HAP-1 (cell line): Measurements from ENCODE around the gene CHN2.

ENCODE experiments used
- DNase-seq, 2 experiments: peaks; one replicate each; pipeline ENCODE4 v3.0.0-alpha.2; 2016 to 2020; ENCODE audit warnings: low spot score in 2 of 2
- H3K27me3 ChIP-seq: fragments of 250-450 bp; sonication (Bioruptor Pico); 2 replicates; pipeline ENCODE4 v1.5.1; 2020; ENCODE audit warnings: low read depth, mild to moderate bottlenecking, moderate library complexity
- H3K36me3 ChIP-seq: fragments of 250-450 bp; sonication (Bioruptor Pico); replicated peaks from 2 replicates; pipeline ENCODE4 v1.5.1; 2020; ENCODE audit warnings: mild to moderate bottlenecking
- H3K4me1 ChIP-seq: fragments of 250-450 bp; sonication (Bioruptor Pico); 2 replicates; pipeline ENCODE4 v1.5.1; 2020; ENCODE audit warnings: mild to moderate bottlenecking
- H3K4me3 ChIP-seq: fragments of 250-450 bp; sonication (Bioruptor Pico); 2 replicates; pipeline ENCODE4 v1.5.1; 2020; ENCODE audit warnings: mild to moderate bottlenecking, moderate library complexity
- H3K9me3 ChIP-seq: fragments of 250-450 bp; sonication (Bioruptor Pico); 2 replicates; pipeline ENCODE4 v1.5.1; 2020; ENCODE audit warnings: mild to moderate bottlenecking, moderate library complexity
- in situ Hi-C: fragments of 300-500 bp; cut with MboI; formaldehyde crosslinking; loops from 3 replicates; pipeline ENCODE4 v1.14.3; 2020; ENCODE audit warnings: low sequenced_read_pairs, inconsistent platforms, mixed read lengths

The CHN2 gene

DNA sequence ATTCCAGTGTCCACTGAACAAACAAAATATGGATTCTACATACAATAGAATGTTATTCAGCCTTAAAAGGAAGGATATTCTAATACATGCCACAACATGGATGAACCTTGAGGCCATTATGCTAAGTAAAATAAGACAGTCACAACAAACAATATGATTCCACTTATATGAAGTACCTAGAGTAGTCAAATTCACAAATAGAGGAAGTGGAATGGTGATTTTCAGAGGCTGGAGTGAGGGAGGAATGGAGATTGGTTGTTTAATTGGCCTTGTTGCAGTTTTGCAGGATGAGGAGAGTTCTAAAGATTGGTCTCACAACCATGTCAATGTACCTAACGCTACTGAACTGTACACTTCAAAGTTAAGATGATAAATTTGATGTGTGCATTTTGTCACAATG lies 119.6 kb downstream of the CHN2 start:
- in situ Hi-C loops = no loop called here
- DNase-seq = no peak
- Histone ChIP-seq H3K36me3 (no peaks in the 10 kb centered on the region), H3K4me3 (no peak overlapping the region), H3K9me3 (no peaks in the 10 kb centered on the region), H3K4me1 (no peaks in the 10 kb centered on the region), H3K27me3 (peaks cover 8% of the 10 kb centered on the region)

GRCh38 chr7:29315122-29315891 lies 120.7 kb downstream of the CHN2 start:
- Histone ChIP-seq H3K4me3 (no peak overlapping the region), H3K27me3 (peaks cover 8% of the 10 kb centered on the region), H3K4me1 (no peaks in the 10 kb centered on the region), H3K36me3 (no peaks in the 10 kb centered on the region), H3K9me3 (no peaks in the 10 kb centered on the region)
- in situ Hi-C loops = no loop called here
- no peak for DNase-seq

DNA sequence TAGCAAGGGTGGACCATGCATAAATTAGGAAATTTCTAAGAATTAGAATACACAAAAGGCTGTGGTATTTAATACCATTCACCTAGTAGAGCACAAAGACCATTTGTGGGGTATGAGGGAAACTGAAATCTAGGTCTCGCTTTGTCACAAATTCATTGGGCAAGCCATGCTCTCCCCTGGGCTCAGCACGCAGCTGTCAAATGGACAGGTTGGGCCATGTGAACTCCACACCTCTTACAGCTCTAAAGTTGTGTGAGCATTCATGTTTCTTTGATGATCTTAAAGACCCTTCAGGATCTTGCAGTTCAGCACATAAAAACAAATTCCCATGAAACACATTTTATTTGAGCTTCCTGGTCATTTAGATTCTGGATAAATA lies 121.3 kb downstream of the CHN2 start:
- in situ Hi-C loops = no loop called here
- no peaks in the 10 kb centered on the region for H3K36me3 ChIP-seq
- no peak for DNase-seq
- H3K9me3 ChIP-seq = no peaks in the 10 kb centered on the region; the same call in 1 of the 2 replicates
- H3K27me3 ChIP-seq = peaks cover 8% of the 10 kb centered on the region
- H3K4me3 ChIP-seq = no peak overlapping the region
- no peaks in the 10 kb centered on the region for H3K4me1 ChIP-seq

GRCh38 chr7:29316926-29317325 lies 122.4 kb downstream of the CHN2 start:
- in situ Hi-C loops = no loop called here
- no peaks in the 10 kb centered on the region; the same call in 1 of the 2 replicates for H3K9me3 ChIP-seq
- no peaks in the 10 kb centered on the region for H3K4me1 ChIP-seq
- H3K4me3 ChIP-seq = no peak overlapping the region
- no peaks in the 10 kb centered on the region for H3K36me3 ChIP-seq
- DNase-seq = no peak
- H3K27me3 ChIP-seq = peaks cover 3% of the 10 kb centered on the region

DNA sequence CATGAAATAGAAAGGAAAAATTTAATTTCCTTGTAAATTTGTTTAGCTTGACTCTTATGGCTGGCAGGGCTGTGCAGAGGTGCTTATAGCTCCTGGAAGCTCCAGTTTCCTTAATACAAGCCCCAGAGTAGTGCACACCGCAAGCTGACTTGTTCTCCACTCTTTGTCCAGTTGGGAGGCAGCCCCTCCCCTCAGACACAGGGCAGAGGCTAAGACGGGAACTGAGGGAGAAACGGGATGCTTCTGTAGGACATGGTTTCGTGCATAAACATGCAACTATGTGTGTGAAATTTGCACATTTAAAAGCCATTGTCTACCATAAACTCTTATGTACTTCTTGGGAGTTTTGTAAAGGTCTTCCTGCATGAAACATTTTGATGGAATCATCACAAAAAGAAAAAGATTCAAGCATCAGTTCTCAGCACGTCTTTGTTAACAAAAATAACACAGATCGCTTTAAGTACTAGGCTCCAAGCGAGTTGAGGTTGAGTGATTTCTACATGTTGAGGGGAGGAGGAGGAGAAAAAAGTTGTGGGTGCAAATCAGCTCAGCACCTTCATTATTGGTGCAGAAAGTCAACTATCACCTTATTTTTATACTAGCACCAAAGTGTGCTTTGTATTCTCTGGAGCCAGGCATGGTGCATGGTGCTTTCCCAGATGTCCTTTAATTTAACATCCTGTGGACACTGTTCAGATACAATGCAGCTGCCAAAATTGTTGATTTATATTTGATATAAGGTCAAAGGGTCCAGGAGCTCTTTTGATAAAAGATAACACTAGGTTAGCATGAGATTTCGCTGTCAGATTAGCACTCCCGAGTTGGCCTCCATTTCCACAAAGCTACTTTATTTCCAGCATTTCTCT lies 124.5 kb downstream of the CHN2 start:
- in situ Hi-C loops = no loop called here
- Histone ChIP-seq H3K27me3 (no peaks in the 10 kb centered on the region; the same call in none of the 2 replicates), H3K4me3 (no peak overlapping the region)

DNA sequence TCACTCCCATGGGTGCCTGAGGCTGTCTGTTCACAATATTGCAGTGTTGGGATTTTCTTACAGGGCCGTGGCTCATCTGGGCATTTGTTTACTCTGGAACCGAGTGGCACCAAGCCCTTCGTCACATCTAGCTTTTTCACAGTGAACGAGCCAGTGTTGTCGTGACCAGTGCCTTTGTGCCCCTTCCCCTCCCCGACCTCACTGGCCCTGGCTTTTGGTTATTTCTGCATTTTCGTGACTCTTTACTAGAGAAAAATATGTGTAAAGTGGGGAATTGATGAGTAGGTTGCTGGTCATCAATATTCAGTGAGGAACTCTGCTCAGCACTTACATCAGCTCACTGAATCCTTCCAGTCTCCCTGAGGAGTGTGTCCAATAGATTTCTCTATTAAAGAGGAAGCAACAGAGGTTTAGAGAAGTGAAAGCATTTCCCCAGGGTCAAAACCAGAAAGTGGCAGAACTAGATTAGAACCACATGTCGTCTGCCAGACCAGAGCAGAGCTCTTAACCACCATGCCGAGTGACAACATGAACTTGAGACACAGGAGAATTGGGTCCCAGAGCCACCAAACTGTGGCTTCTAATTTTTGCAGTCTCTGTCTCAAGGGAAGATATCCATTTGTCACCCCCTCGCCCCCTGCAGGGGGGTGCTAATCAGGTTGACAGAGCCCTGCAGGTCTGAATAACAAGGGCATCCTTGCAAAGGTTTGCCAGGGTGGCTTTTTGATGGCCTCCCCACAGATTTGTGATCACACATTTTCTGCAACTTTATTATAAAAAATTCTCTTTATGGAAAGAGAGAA lies 125.3 kb downstream of the CHN2 start:
- no peaks in the 10 kb centered on the region for H3K4me1 ChIP-seq
- H3K9me3 ChIP-seq = no peaks in the 10 kb centered on the region; the same call in 1 of the 2 replicates
- DNase-seq = no peak
- H3K4me3 ChIP-seq = no peak overlapping the region
- no peaks in the 10 kb centered on the region; the same call in 1 of the 2 replicates for H3K27me3 ChIP-seq
- no peaks in the 10 kb centered on the region for H3K36me3 ChIP-seq
- in situ Hi-C loops = no loop called here

More for the DNA sequence above, 124.5 kb downstream of the CHN2 start:
- Histone ChIP-seq H3K36me3 (no peaks in the 10 kb centered on the region), H3K4me1 (no peaks in the 10 kb centered on the region), H3K9me3 (no peaks in the 10 kb centered on the region; the same call in 1 of the 2 replicates)
- DNase-seq = no peak

GRCh38 chr7:29320577-29320976 lies 126.0 kb downstream of the CHN2 start:
- no peak overlapping the region for H3K4me3 ChIP-seq
- no peaks in the 10 kb centered on the region for H3K4me1 ChIP-seq
- H3K27me3 ChIP-seq = no peaks in the 10 kb centered on the region; the same call in 1 of the 2 replicates
- H3K9me3 ChIP-seq = no peaks in the 10 kb centered on the region; the same call in 1 of the 2 replicates
- in situ Hi-C loops = no loop called here
- H3K36me3 ChIP-seq = no peaks in the 10 kb centered on the region
- DNase-seq = no peak

DNA sequence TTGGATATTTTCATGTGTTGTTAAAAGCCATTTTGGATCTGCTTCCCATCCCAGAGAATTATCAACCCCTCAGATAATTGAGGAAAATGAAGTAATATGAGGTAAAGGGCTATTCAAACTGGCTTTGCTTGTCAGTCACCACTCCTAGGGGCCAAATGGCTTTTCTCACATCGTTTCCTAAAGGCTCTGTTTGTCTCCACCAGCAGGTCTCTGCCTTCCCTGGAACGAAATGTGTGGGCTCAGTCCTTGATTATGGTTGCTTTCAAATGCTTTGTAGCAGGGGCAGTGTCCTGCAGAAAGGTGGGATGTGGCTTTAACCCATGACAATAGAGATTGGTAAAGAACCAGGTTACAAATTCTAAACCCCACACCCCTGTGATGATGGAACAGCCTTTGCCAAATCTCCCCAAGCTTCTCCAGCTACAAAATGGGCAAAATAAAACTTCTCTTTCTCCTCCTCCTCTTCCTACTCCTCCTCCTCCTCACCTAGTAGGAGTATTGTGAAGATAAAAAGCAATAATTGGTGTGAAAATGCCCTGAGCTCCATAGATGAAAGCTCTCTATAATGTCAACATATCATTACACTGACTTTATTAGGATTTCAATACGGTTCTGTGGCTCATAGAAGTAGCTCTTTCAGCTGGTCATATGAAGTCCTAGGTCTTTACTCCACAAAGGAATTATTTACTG lies 127.6 kb downstream of the CHN2 start:
- no peak for DNase-seq
- in situ Hi-C loops = no loop called here
- Histone ChIP-seq H3K36me3 (no peaks in the 10 kb centered on the region), H3K9me3 (no peaks in the 10 kb centered on the region; the same call in 1 of the 2 replicates), H3K4me3 (no peak overlapping the region), H3K4me1 (no peaks in the 10 kb centered on the region), H3K27me3 (no peaks in the 10 kb centered on the region)

GRCh38 chr7:29325476-29325875 lies 130.9 kb downstream of the CHN2 start:
- Histone ChIP-seq H3K27me3 (no peaks in the 10 kb centered on the region), H3K9me3 (no peaks in the 10 kb centered on the region; the same call in 1 of the 2 replicates), H3K4me3 (no peak overlapping the region), H3K36me3 (no peaks in the 10 kb centered on the region), H3K4me1 (no peaks in the 10 kb centered on the region)
- DNase-seq = no peak
- in situ Hi-C loops = no loop called here

DNA sequence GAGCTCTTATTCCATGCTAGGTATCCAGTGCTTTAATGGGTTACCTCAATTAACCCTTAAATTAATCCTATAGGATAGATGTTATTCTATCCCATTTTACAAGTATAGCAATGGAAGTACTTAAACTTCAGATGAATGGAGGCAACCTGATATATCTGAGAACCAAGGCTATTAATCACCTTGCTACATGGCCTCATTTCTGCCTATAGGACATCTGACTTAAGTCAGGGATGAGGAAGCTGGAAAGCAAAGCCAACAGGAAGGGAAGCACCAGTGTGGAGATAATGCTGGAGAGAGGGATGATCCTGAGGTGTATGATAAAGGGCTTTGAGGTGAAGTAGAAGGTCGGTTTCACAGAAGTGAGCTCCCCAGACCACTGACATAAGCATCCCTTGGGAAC lies 132.3 kb downstream of the CHN2 start:
- in situ Hi-C loops = no loop called here
- no peak for DNase-seq

GRCh38 chr7:29327455-29327854 lies 132.9 kb downstream of the CHN2 start:
- Histone ChIP-seq H3K36me3 (no peaks in the 10 kb centered on the region), H3K4me3 (no peak overlapping the region), H3K27me3 (no peaks in the 10 kb centered on the region), H3K9me3 (no peaks in the 10 kb centered on the region; the same call in 1 of the 2 replicates), H3K4me1 (no peaks in the 10 kb centered on the region)
- DNase-seq = no peak
- in situ Hi-C loops = no loop called here

More for the DNA sequence above, 132.3 kb downstream of the CHN2 start:
- no peaks in the 10 kb centered on the region; the same call in 1 of the 2 replicates for H3K9me3 ChIP-seq
- H3K4me3 ChIP-seq = no peak overlapping the region
- H3K27me3 ChIP-seq = no peaks in the 10 kb centered on the region
- no peaks in the 10 kb centered on the region for H3K4me1 ChIP-seq
- no peaks in the 10 kb centered on the region for H3K36me3 ChIP-seq

DNA sequence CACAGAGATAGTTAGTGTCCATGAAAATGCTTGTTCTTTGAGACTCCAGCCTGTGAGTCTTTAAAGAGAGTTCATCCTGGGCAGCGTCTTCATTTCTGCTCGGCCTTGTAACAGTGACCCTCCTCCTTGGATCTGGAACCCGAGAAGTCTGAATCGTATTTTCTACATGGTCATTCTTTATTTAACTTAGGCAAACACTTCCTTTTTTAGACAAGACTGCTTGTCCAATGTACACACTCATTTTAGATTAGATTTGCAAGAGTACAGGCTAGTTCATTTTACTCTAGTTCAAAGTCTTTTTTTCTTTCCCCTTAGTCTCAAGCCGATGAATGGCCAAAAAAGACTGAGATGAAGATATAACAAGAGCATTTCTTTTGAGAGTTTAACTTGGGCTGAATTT lies 133.5 kb downstream of the CHN2 start:
- Histone ChIP-seq H3K4me1 (no peaks in the 10 kb centered on the region), H3K27me3 (no peaks in the 10 kb centered on the region), H3K9me3 (no peaks in the 10 kb centered on the region; the same call in 1 of the 2 replicates), H3K4me3 (no peak overlapping the region), H3K36me3 (no peaks in the 10 kb centered on the region)
- DNase-seq = no peak
- in situ Hi-C loops = no loop called here

DNA sequence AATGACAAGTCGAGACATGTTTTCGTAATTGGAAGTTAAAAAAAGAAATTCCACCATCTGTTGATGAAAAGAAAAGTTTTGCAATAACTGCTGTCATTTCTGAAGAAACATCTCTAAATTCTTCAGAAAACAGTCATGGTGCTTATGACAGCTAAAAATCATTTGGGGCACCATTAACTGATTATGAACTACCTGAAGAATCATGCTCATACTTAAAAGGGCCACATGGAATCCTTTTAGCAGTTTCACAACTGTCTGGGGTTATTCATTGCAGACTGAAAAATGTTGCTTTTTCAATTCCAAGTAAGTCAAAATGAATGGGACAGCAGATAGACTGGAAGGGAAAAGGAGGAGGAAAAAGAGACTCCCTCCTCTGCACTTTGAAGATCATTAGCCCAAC lies 134.2 kb downstream of the CHN2 start:
- in situ Hi-C loops = no loop called here
- no peak for DNase-seq
- no peak overlapping the region for H3K4me3 ChIP-seq
- no peaks in the 10 kb centered on the region for H3K36me3 ChIP-seq
- no peaks in the 10 kb centered on the region for H3K27me3 ChIP-seq
- no peaks in the 10 kb centered on the region for H3K4me1 ChIP-seq
- H3K9me3 ChIP-seq = no peaks in the 10 kb centered on the region; the same call in 1 of the 2 replicates
